H1 (cell line): ENCODE results near the gene RARB. TPM values are rescaled to one million over a fixed set of nuclear protein-coding genes. Genes with fewer than 3 reads are reported as not detected.

Source experiments
- CTCF ChIA-PET: fragments of 300-600 bp; sonication (Branson Sonifier 250); formaldehyde crosslinking; loops from one replicate; lab custom pipeline; 2021; ENCODE audit not compliant: partially characterized antibody; lab: Charles Lee
- POLR2A ChIA-PET: fragments of 300-600 bp; sonication (Branson Sonifier 250); formaldehyde crosslinking; loops from one replicate; lab custom pipeline; 2021; ENCODE audit warnings: inconsistent platforms; ENCODE audit not compliant: partially characterized antibody; lab: Charles Lee
- DNase-seq, 2 experiments: peaks; one replicate each; pipeline versions ENCODE4 v3.0.0 to v3.0.0-alpha.2; 2010 to 2022; ENCODE audit warnings: low spot score in 2 of 2, low read depth in 1 of 2, mixed read lengths in 1 of 2
- FAIRE-seq: peaks from 2 replicates; lab custom pipeline; 2011; peaks lifted over from hg19 to GRCh38; lab: Jason Lieb, UNC
- H2AFZ ChIP-seq: 2 replicates; pipeline ENCODE4 v1.8.1; 2012; ENCODE audit warnings: low read length, inconsistent platforms
- H2AK5ac ChIP-seq: 2 replicates; pipeline ENCODE4 v1.6.1; 2013; ENCODE audit warnings: low read depth, low read length
- H2BK120ac ChIP-seq: replicated peaks from 2 replicates; pipeline ENCODE3; 2013; ENCODE audit warnings: low read depth, low read length, inconsistent platforms
- H2BK12ac ChIP-seq: 2 replicates; pipeline ENCODE4 v1.6.1; 2013; ENCODE audit warnings: low read depth, low read length
- H2BK15ac ChIP-seq: 2 replicates; pipeline ENCODE4 v1.6.1; 2013; ENCODE audit warnings: low read length
- H2BK20ac ChIP-seq: 2 replicates; pipeline ENCODE4 v1.6.1; 2013; ENCODE audit warnings: low read length
- H2BK5ac ChIP-seq: 2 replicates; pipeline ENCODE4 v1.6.1; 2013; ENCODE audit warnings: low read depth, low read length
- H3K14ac ChIP-seq: 2 replicates; pipeline ENCODE4 v1.6.1; 2013; ENCODE audit warnings: inconsistent platforms; ENCODE audit not compliant: insufficient read length
- H3K18ac ChIP-seq: 2 replicates; pipeline ENCODE4 v1.6.1; 2013; ENCODE audit warnings: low read length; ENCODE audit errors: extremely low read depth
- H3K23ac ChIP-seq: 2 replicates; pipeline ENCODE4 v1.6.1; 2013; ENCODE audit warnings: inconsistent platforms; ENCODE audit not compliant: insufficient read length
- H3K23me2 ChIP-seq: 2 replicates; pipeline ENCODE4 v1.6.1; 2013; ENCODE audit warnings: low read depth, low read length
- H3K27ac ChIP-seq: 2 replicates; pipeline ENCODE4 v1.6.1; 2011; ENCODE audit warnings: low read depth, low read length, inconsistent platforms
- H3K27me3 ChIP-seq, 4 experiments: replicated peaks in 1 of 4; 1 replicate in 1 of 4; 2 replicates in 3 of 4; pipeline versions ENCODE4 v1.6.1 to v1.8.1; 2011 to 2013; ENCODE audit warnings: low read length in 3 of 4, mild to moderate bottlenecking in 3 of 4, inconsistent platforms in 2 of 4, mixed read lengths in 2 of 4, moderate library complexity in 1 of 4; ENCODE audit not compliant: control insufficient read depth in 3 of 4, insufficient read depth in 3 of 4; ENCODE audit errors: extremely low read depth in 1 of 4
- H3K36me3 ChIP-seq, 4 experiments: 2 replicates each; pipeline versions ENCODE4 v1.6.1 to v1.8.1; 2011 to 2013; ENCODE audit warnings: mild to moderate bottlenecking in 4 of 4, low read length in 3 of 4, moderate library complexity in 2 of 4, control low read depth in 1 of 4, inconsistent platforms in 1 of 4; ENCODE audit not compliant: insufficient read depth in 4 of 4, control insufficient read depth in 2 of 4
- H3K4ac ChIP-seq: replicated peaks from 2 replicates; pipeline ENCODE3; 2013; ENCODE audit warnings: low read length, low read depth, mixed read lengths, inconsistent platforms; ENCODE audit not compliant: insufficient read length
- H3K4me1 ChIP-seq, 4 experiments: replicated peaks in 1 of 4; 1 replicate in 1 of 4; 2 replicates in 3 of 4; pipeline versions ENCODE4 v1.6.1 to v1.8.1; 2011 to 2013; ENCODE audit warnings: low read length in 3 of 4, inconsistent platforms in 2 of 4, mixed read lengths in 1 of 4; ENCODE audit not compliant: insufficient read depth in 4 of 4, control insufficient read depth in 3 of 4
- H3K4me2 ChIP-seq, 2 experiments: 2 replicates each; pipeline versions ENCODE4 v1.6.1 to v1.8.1; 2011 to 2013; ENCODE audit warnings: low read depth in 2 of 2, low read length in 2 of 2, control low read depth in 1 of 2, inconsistent platforms in 1 of 2, mild to moderate bottlenecking in 1 of 2; ENCODE audit not compliant: insufficient read depth in 1 of 2
- H3K4me3 ChIP-seq, 4 experiments: fragments of 200-600, 300-600 bp in 1 of 4; sonication (generic), shearing (Covaris generic), sonication (Bioruptor Twin) in 1 of 4; 2 replicates each; pipeline versions ENCODE4 v1.5.1 to v1.8.1; 2011 to 2016; ENCODE audit warnings: low read length in 4 of 4, low read depth in 3 of 4, control low read depth in 2 of 4, inconsistent platforms in 2 of 4, mild to moderate bottlenecking in 2 of 4, mixed read lengths in 1 of 4, moderate library complexity in 1 of 4; ENCODE audit not compliant: insufficient read depth in 2 of 4; ENCODE audit errors: extremely low read depth in 1 of 4
- H3K56ac ChIP-seq: replicated peaks from 2 replicates; pipeline ENCODE3; 2013; ENCODE audit warnings: low read depth, mild to moderate bottlenecking, mixed read lengths, low read length, inconsistent platforms; ENCODE audit not compliant: insufficient read length
- H3K79me1 ChIP-seq: 2 replicates; pipeline ENCODE4 v1.6.1; 2013; ENCODE audit warnings: low read depth, low read length, control low read depth
- H3K79me2 ChIP-seq, 2 experiments: 2 replicates each; pipeline versions ENCODE4 v1.6.1 to v1.8.1; 2012 to 2013; ENCODE audit warnings: low read length in 2 of 2, mild to moderate bottlenecking in 2 of 2, inconsistent platforms in 1 of 2; ENCODE audit not compliant: insufficient read depth in 2 of 2, control insufficient read depth in 1 of 2
- H3K9ac ChIP-seq, 4 experiments: replicated peaks in 1 of 4; 1 replicate in 1 of 4; 2 replicates in 3 of 4; pipeline versions ENCODE4 v1.6.1 to v1.8.1; 2011 to 2013; ENCODE audit warnings: low read depth in 3 of 4, low read length in 3 of 4, control low read depth in 2 of 4, mild to moderate bottlenecking in 2 of 4, moderate library complexity in 2 of 4, inconsistent platforms in 1 of 4; ENCODE audit errors: extremely low read depth in 1 of 4
- H3K9me3 ChIP-seq, 2 experiments: 2 replicates each; pipeline versions ENCODE4 v1.6.1 to v1.8.1; 2012 to 2013; ENCODE audit warnings: mild to moderate bottlenecking in 2 of 2, moderate library complexity in 2 of 2, control low read depth in 1 of 2, inconsistent platforms in 1 of 2, low read depth in 1 of 2, low read length in 1 of 2, mixed read lengths in 1 of 2; ENCODE audit not compliant: insufficient read depth in 2 of 2
- H4K20me1 ChIP-seq, 2 experiments: replicated peaks in 1 of 2; 2 replicates each; pipeline versions ENCODE3 to v1.8.1; 2011 to 2013; ENCODE audit warnings: inconsistent platforms in 2 of 2, low read length in 2 of 2, mild to moderate bottlenecking in 1 of 2; ENCODE audit not compliant: insufficient read depth in 2 of 2, control insufficient read depth in 1 of 2
- H4K5ac ChIP-seq: 2 replicates; pipeline ENCODE4 v1.6.1; 2013; ENCODE audit warnings: low read length, low read depth, mixed read lengths, inconsistent platforms; ENCODE audit not compliant: insufficient read length
- H4K8ac ChIP-seq: 2 replicates; pipeline ENCODE4 v1.8.0; 2013; ENCODE audit warnings: mild to moderate bottlenecking, moderate library complexity, low read length, inconsistent platforms; ENCODE audit not compliant: insufficient read depth; ENCODE audit errors: extremely low read depth
- H4K91ac ChIP-seq: replicated peaks from 2 replicates; pipeline ENCODE3; 2013; ENCODE audit warnings: low read length, mixed read lengths, inconsistent platforms; ENCODE audit not compliant: insufficient read length
- ASH2L ChIP-seq: fragments of 200-600, 300-600 bp; sonication (generic); IDR thresholded peaks from one replicate; pipeline ENCODE4 v1.7.1; 2017; ENCODE audit warnings: low read length
- CEBPB ChIP-seq: IDR thresholded peaks from 2 replicates; pipeline ENCODE4 v1.6.1; 2012; ENCODE audit warnings: low read depth, low read length
- POLR2A ChIP-seq, 2 experiments: IDR thresholded peaks; 1 replicate in 1 of 2; 2 replicates in 1 of 2; pipeline ENCODE4 v1.6.1; 2011; ENCODE audit warnings: low read depth in 2 of 2, low read length in 2 of 2, mild to moderate bottlenecking in 2 of 2; ENCODE audit errors: control extremely low read depth in 1 of 2
- RAD21 ChIP-seq, 2 experiments: IDR thresholded peaks in 1 of 2; conservative IDR thresholded peaks in 1 of 2; 2 replicates each; pipeline ENCODE4 v1.6.1; 2011; ENCODE audit warnings: low read depth in 2 of 2, low read length in 2 of 2, improper control_type of control experiment in 1 of 2, inconsistent platforms in 1 of 2, mild to moderate bottlenecking in 1 of 2, moderate library complexity in 1 of 2
- RXRA ChIP-seq: IDR thresholded peaks from 2 replicates; pipeline ENCODE4 v1.6.1; 2011; ENCODE audit warnings: low read depth, mild to moderate bottlenecking, low read length, moderate library complexity; ENCODE audit not compliant: insufficient read depth
- SP2 ChIP-seq: IDR thresholded peaks from 2 replicates; pipeline ENCODE4 v1.6.1; 2012; ENCODE audit warnings: mild to moderate bottlenecking, low read length, inconsistent platforms
- TAF1 ChIP-seq: IDR thresholded peaks from 2 replicates; pipeline ENCODE4 v1.6.1; 2011; ENCODE audit warnings: mild to moderate bottlenecking, low read depth, low read length
- TBP ChIP-seq: IDR thresholded peaks from 2 replicates; pipeline ENCODE4 v1.6.1; 2011; ENCODE audit warnings: low read depth, low read length, improper control_type of control experiment
- WGBS, 2 experiments: shearing (Covaris generic) in 1 of 2; methylation state at CpG; one replicate each; pipeline versions ENCODE4 v1.1.6 to v1.1.7; 2013 to 2015; ENCODE audit warnings: low lambda C conversion rate in 2 of 2, mixed read lengths in 2 of 2, inconsistent platforms in 1 of 2, low coverage in 1 of 2, missing lambda C conversion rate in 1 of 2; ENCODE audit not compliant: insufficient replicate concordance in 2 of 2, insufficient coverage in 1 of 2, insufficient read length in 1 of 2; ENCODE audit errors: extremely low coverage in 1 of 2, missing lambda C conversion rate in 1 of 2; 5-methylcytosine and 5-hydroxymethylcytosine counted together
- polyA plus RNA-seq, 7 experiments: library from polyadenylated mRNA; depleted of rRNA in 3 of 7; stranded (reverse) in 5 of 7; unstranded in 2 of 7; fragments of >200 nt in 5 of 7; fragments of 200-250 nt in 2 of 7; gene quantifications; 1 replicate in 5 of 7; 2 replicates in 1 of 7; 4 replicates in 1 of 7; pipeline versions ENCODE4 v1.2.1 to v1.2.3, GENCODE V29; 2011 to 2013; ENCODE audit warnings: missing spikeins in 2 of 7, mixed read lengths in 2 of 7
- total RNA-seq: library from RNA; stranded (reverse); fragmentation: NEBNext Ultra II Directional; extraction: Animal tissue kit (Norgen Biotek cat#: 25700); gene quantifications from 2 replicates; pipeline ENCODE4 v1.2.1, GENCODE V29; 2021

RARB gene
- total and polyA plus RNA-seq, 2 of the 8 experiments (the other 6 are each of a cell fraction or from before 2014, with no cell fraction given) = 0.15 to 0.22 TPM

DNA sequence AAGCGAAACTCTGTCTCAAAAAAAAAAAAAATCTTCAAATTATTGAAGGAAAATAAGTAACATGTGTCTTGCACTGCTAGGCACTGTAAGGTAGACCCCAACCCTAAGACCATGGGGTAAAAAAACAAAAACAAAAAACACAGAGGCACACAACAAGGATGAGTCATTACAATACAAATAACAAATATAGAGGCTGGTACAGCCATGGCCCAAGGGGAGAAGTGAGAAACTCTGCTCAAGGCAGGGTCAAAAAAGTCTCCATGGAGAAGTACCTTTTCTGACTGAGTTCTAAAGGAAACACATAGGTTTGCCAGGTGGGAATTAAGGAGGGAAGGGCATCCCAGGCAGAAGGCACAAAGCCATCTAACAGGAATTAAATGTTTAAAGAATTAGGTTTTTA, 182.1 kb downstream of the RARB start:
- Histone ChIP-seq H3K23me2 (no peaks in the 10 kb centered on the region), H3K9me3 (no peaks in the 10 kb centered on the region), H2BK5ac (no peak overlapping the region), H3K23ac (no peak overlapping the region), H3K79me1 (no peaks in the 10 kb centered on the region), H2AFZ (no peak overlapping the region), H3K4me1 (no peaks in the 10 kb centered on the region), H3K79me2 (no peaks in the 10 kb centered on the region)
- TF ChIP-seq RAD21 (IDR thresholded peaks at IDR 0.05 in 1 of 2, conservative IDR thresholded peaks at IDR 0.05 in 1 of 2; ENCODE audit: low read depth in 2 of 2, low read length in 2 of 2) (no peak), RXRA (no peak), SP2 (no peak), TAF1 (no peak), CEBPB (no peak), ASH2L (no peak), TBP (no peak), POLR2A (IDR thresholded peaks at IDR 0.05; ENCODE audit: control extremely low read depth in 1 of 2, low read depth in 2 of 2, low read length in 2 of 2) (no peak)
- TF ChIP-seq, all 59 proteins: peak for 0
- Histone ChIP-seq H2BK120ac (no peak overlapping the region), H4K8ac (no peak overlapping the region), H3K4ac (no peak overlapping the region), H3K18ac (no peak overlapping the region), H3K4me2 (no peak overlapping the region), H4K91ac (no peak overlapping the region), H3K56ac (no peak overlapping the region), H2AK5ac (no peak overlapping the region), H3K9ac (no peak overlapping the region), H3K27me3 (no peaks in the 10 kb centered on the region), H2BK12ac (no peak overlapping the region), H4K20me1 (no peaks in the 10 kb centered on the region), H2BK20ac (no peak overlapping the region), H3K4me3 (no peak overlapping the region), H3K14ac (no peak overlapping the region), H3K36me3 (peaks cover 14 to 84% (median 37%) of the 10 kb centered on the region in 4 experiments), H3K27ac (no peak overlapping the region), H4K5ac (no peak overlapping the region), H2BK15ac (no peak overlapping the region)
- DNase-seq = no peak
- ChIA-PET POLR2A (no interaction called here), CTCF (interaction anchor here (0.7 kb wide), 1 partner anchor 20 kb away, joined by 3 read pairs; no protein-coding TSS in a partner anchor)
- no peak for FAIRE-seq
- WGBS, 2 experiments = 100% methylated on average over 1 of the region's 1 CpG; no CpG with 5 or more reads in 1 of the 2 experiments
